ENCODE data around the gene C2orf68.
"Not testable (repeated sequence)": the region's sequence is repeated elsewhere in the genome, so short reads cannot be mapped to it uniquely, and the experiment has no call there.

C2orf68 gene

DNA sequence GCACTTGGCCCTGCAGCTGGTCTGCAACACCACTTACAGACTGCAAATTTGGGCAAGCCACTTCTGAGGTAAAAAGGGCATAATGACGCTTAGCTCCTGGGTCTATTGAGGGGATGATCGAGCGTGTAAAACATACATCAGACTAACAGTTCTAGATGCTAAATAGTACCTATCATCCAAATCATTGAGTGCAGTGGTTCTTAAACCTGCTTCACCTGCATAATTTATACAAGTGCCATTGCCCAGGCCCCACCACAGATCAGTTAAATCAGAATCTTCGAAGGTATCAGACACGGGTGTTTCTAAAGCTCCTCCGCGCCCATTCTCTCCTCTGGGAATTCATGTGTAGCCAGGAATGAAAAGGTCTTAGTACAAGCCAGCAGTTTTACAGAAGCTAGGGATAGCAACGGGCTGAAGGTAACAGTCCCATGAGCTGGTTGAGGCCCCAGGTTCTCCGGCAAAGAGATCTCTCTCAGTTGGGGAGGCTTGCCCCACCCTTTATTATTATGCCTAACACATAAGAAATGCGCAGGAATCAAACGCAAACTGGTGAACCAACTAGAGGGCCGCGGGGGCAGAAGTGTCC is 17.1 kb downstream of the C2orf68 start:
- H3K27ac ChIP-seq (ENCODE audit: low read depth, low read length) = peak overlapping the region; percentile 93
- H3K9ac ChIP-seq (ENCODE audit: low read length in 5 of 5) = peak overlapping the region; percentile 64 to 88 (median 87)
- H3K4me1 ChIP-seq (ENCODE audit: control insufficient read depth in 5 of 5, insufficient read depth in 5 of 5, low read length in 5 of 5) = peaks cover 7 to 61% (median 56%) of the 10 kb centered on the region in 5 donors
- no peaks in the 10 kb centered on the region for H3K9me3 ChIP-seq (ENCODE audit: control insufficient read depth in 5 of 5, low read length in 5 of 5)
- H3K27me3 ChIP-seq (ENCODE audit: control insufficient read depth in 5 of 5, insufficient read depth in 4 of 5, low read length in 5 of 5) = no peaks in the 10 kb centered on the region
- H3K4me3 ChIP-seq (ENCODE audit: low read depth in 1 of 5, low read length in 5 of 5) = peak overlapping the region; percentile 76 to 94 (median 86)
- peaks cover 0 to 35% (median 28%) of the 10 kb centered on the region in 5 donors for H3K36me3 ChIP-seq (ENCODE audit: control insufficient read depth in 5 of 5, insufficient read depth in 5 of 5, low read length in 5 of 5)

DNA sequence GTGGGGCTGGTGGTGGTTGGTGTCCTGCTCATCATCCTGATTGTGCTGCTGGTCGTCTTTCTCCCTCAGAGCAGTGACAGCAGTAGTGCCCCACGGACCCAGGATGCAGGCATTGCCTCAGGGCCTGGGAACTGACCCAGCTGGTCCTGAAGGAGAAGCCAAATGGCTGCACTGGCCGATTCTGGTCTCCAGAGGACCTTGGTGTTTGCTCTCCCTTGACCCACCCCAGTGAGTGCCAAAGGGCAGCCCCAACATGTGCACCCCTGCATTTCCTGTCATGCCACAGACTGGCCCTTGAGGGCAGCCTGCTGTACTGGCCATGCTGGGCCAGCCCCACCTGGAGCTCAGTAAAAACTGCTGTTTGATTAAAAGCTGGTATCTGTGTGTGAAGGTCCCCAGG is 18.8 kb downstream of the C2orf68 start:
- Histone ChIP-seq H3K27me3 (ENCODE audit: control insufficient read depth in 5 of 5, insufficient read depth in 4 of 5, low read length in 5 of 5) (no peaks in the 10 kb centered on the region), H3K4me3 (ENCODE audit: low read depth in 1 of 5, low read length in 5 of 5) (no peak overlapping the region), H3K27ac (ENCODE audit: low read depth, low read length) (no peak overlapping the region), H3K9me3 (ENCODE audit: control insufficient read depth in 5 of 5, low read length in 5 of 5) (no peaks in the 10 kb centered on the region), H3K36me3 (ENCODE audit: control insufficient read depth in 5 of 5, insufficient read depth in 5 of 5, low read length in 5 of 5) (peaks cover 0 to 18% (median 11%) of the 10 kb centered on the region in 5 donors), H3K4me1 (ENCODE audit: control insufficient read depth in 5 of 5, insufficient read depth in 5 of 5, low read length in 5 of 5) (peaks cover 13 to 77% (median 73%) of the 10 kb centered on the region in 5 donors), H3K9ac (ENCODE audit: low read length in 5 of 5) (no peak overlapping the region)

DNA sequence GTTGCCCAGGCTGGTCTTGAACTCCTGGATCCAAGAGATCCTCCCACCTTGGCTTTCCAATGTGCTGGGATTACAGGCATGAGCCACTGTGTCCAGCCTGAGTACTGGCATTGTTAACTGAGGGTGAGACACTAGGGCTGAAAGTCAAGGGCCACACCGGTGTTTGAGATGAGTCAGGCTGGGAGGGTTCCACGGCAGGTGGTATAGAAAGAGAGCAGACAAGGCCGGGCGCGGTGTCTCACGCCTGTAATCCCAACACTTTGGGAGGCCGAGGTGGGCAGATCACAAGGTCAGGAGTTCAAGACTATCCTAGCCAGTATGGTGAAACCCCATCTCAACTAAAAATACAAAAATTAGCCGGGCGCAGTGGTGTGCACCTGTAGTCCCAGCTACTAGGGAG is 19.6 kb downstream of the C2orf68 start:
- H3K4me3 ChIP-seq (ENCODE audit: low read depth in 1 of 5, low read length in 5 of 5); H3K27me3 ChIP-seq (ENCODE audit: control insufficient read depth in 5 of 5, insufficient read depth in 4 of 5, low read length in 5 of 5); H3K9ac ChIP-seq (ENCODE audit: low read length in 5 of 5); H3K9me3 ChIP-seq (ENCODE audit: control insufficient read depth in 5 of 5, low read length in 5 of 5): not testable (repeated sequence)
- Histone ChIP-seq H3K36me3 (ENCODE audit: control insufficient read depth in 5 of 5, insufficient read depth in 5 of 5, low read length in 5 of 5) (peaks cover 0 to 13% (median 6%) of the 10 kb centered on the region in 5 donors), H3K4me1 (ENCODE audit: control insufficient read depth in 5 of 5, insufficient read depth in 5 of 5, low read length in 5 of 5) (peaks cover 15 to 84% (median 80%) of the 10 kb centered on the region in 5 donors), H3K27ac (ENCODE audit: low read depth, low read length) (peak overlapping the region; percentile 92)

DNA sequence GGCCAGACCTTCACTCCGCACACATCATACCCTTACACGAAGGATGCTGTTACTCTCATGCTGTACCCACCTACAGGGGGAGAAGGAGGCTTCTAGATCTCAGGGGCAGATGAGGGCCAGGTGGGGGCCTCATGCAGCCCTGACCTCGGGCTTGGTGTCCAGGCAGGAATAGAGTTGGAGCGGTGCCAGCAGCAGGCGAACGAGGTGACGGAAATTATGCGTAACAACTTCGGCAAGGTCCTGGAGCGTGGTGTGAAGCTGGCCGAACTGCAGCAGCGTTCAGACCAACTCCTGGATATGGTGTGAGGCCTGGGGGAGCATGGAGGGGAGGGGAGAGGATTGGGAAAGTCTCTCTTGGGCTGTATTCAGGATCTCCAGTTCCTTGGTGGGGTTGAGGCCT is 20.3 kb downstream of the C2orf68 start:
- H3K9ac ChIP-seq (ENCODE audit: low read length in 5 of 5) = peak overlapping the region in 1 of 5 donors; percentile 42
- peaks cover 0 to 6% (median 0%) of the 10 kb centered on the region in 5 donors for H3K36me3 ChIP-seq (ENCODE audit: control insufficient read depth in 5 of 5, insufficient read depth in 5 of 5, low read length in 5 of 5)
- no peaks in the 10 kb centered on the region for H3K9me3 ChIP-seq (ENCODE audit: control insufficient read depth in 5 of 5, low read length in 5 of 5)
- no peaks in the 10 kb centered on the region for H3K27me3 ChIP-seq (ENCODE audit: control insufficient read depth in 5 of 5, insufficient read depth in 4 of 5, low read length in 5 of 5)
- peak overlapping the region in 1 of 5 donors; percentile 22 for H3K4me3 ChIP-seq (ENCODE audit: low read depth in 1 of 5, low read length in 5 of 5)
- peaks cover 15 to 84% (median 73%) of the 10 kb centered on the region in 5 donors for H3K4me1 ChIP-seq (ENCODE audit: control insufficient read depth in 5 of 5, insufficient read depth in 5 of 5, low read length in 5 of 5)
- peak overlapping the region; percentile 92 for H3K27ac ChIP-seq (ENCODE audit: low read depth, low read length)

DNA sequence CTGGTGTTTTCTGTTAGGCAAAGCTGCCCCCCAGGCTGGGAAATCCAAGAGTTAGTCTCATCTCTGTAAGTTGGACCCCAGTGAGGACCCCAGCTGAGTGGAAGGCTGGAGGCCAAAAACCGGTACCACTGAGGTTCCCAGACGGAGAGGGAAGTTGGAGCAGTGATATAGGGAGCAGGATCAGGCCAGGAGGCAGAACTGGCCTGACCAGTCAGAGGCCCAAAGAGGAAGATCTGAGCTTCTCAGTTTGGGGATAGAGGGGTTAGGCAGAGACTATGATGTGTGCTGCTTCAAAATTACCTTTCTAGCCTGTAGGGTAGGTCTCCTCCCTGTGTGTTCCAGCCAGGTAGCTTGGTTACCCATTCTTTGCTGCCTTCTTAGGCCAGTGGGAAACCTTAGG is 20.9 kb downstream of the C2orf68 start:
- H3K36me3 ChIP-seq (ENCODE audit: control insufficient read depth in 5 of 5, insufficient read depth in 5 of 5, low read length in 5 of 5) = peaks cover 0 to 6% (median 0%) of the 10 kb centered on the region in 5 donors
- peaks cover 13 to 84% (median 68%) of the 10 kb centered on the region in 5 donors for H3K4me1 ChIP-seq (ENCODE audit: control insufficient read depth in 5 of 5, insufficient read depth in 5 of 5, low read length in 5 of 5)
- H3K9ac ChIP-seq (ENCODE audit: low read length in 5 of 5) = peak overlapping the region in 3 of 5 donors; percentile 14 to 63 (median 42)
- peak overlapping the region in 2 of 5 donors; percentile 7 to 22 for H3K4me3 ChIP-seq (ENCODE audit: low read depth in 1 of 5, low read length in 5 of 5)
- H3K27ac ChIP-seq (ENCODE audit: low read depth, low read length) = peak overlapping the region; percentile 92
- no peaks in the 10 kb centered on the region for H3K9me3 ChIP-seq (ENCODE audit: control insufficient read depth in 5 of 5, low read length in 5 of 5)
- H3K27me3 ChIP-seq (ENCODE audit: control insufficient read depth in 5 of 5, insufficient read depth in 4 of 5, low read length in 5 of 5) = no peaks in the 10 kb centered on the region

DNA sequence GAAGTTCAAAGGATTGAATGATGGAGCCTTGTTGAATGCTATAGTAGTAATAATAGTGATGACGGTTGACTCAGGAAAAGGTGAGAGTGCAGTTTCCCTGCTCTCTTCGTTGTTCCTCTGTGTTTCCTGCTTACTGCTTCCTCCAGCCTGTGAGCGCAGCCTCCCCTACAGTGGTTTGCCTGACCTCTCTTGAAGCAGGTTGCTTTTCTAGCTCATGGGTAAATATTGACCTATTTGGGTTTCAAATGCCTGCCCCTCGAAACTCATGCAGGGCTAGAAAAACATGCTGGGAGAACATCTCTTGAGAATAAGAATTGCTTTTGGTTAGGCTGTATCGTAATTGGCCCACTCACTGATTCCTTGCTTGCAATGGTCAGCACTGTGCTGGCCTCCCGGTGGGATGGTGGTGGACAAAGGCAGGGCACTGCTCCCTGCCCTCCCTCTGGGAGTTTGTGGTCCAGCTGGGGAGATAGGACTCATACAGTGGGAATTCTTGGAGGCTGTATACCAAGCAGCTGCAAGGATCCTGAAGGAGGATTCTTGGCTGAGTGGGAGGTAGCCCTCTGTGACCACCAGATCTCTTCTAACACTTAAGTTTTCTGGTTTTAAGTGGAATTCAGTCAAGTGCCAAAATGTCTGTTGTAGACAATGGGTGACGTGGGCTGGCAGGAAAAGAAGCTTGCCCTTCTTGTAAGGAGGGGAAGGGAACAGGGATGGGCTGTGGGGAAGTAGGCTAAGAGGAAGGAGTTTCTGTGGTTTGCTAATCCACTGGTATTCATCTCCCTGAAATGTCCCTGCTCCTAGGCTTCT is 21.7 kb downstream of the C2orf68 start:
- Histone ChIP-seq H3K36me3 (ENCODE audit: control insufficient read depth in 5 of 5, insufficient read depth in 5 of 5, low read length in 5 of 5) (peaks cover 0 to 6% (median 0%) of the 10 kb centered on the region in 5 donors), H3K4me1 (ENCODE audit: control insufficient read depth in 5 of 5, insufficient read depth in 5 of 5, low read length in 5 of 5) (peaks cover 16 to 88% (median 72%) of the 10 kb centered on the region in 5 donors), H3K9me3 (ENCODE audit: control insufficient read depth in 5 of 5, low read length in 5 of 5) (no peaks in the 10 kb centered on the region), H3K9ac (ENCODE audit: low read length in 5 of 5) (peak overlapping the region in 1 of 5 donors; percentile 63), H3K27ac (ENCODE audit: low read depth, low read length) (peak overlapping the region; percentile 92), H3K27me3 (ENCODE audit: control insufficient read depth in 5 of 5, insufficient read depth in 4 of 5, low read length in 5 of 5) (no peaks in the 10 kb centered on the region), H3K4me3 (ENCODE audit: low read depth in 1 of 5, low read length in 5 of 5) (peak overlapping the region in 2 of 5 donors; percentile 7 to 24)

DNA sequence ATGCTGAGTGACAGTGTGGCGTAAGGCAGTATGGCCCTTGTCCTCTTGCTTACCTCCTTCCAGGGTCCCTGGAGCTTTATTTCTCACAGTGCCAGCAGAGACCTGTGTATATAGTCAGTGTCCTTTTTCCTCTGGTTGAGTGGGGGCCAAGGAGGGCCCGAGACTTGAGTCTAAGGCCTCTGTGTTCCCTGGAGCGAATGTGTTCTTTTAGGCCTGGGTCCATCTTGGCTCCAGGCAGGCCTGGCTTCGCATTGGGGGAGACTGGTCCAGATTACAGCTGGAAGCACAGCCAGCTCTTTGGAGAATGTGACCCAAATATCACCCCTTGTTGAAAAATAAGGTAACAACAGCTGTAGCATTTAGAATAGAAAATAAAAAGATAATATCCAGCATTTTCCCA is 22.7 kb downstream of the C2orf68 start:
- H3K4me1 ChIP-seq (ENCODE audit: control insufficient read depth in 5 of 5, insufficient read depth in 5 of 5, low read length in 5 of 5) = peaks cover 17 to 87% (median 71%) of the 10 kb centered on the region in 5 donors
- H3K9ac ChIP-seq (ENCODE audit: low read length in 5 of 5) = peak overlapping the region in 2 of 5 donors; percentile 18 to 49
- H3K27ac ChIP-seq (ENCODE audit: low read depth, low read length) = peak overlapping the region; percentile 92

DNA sequence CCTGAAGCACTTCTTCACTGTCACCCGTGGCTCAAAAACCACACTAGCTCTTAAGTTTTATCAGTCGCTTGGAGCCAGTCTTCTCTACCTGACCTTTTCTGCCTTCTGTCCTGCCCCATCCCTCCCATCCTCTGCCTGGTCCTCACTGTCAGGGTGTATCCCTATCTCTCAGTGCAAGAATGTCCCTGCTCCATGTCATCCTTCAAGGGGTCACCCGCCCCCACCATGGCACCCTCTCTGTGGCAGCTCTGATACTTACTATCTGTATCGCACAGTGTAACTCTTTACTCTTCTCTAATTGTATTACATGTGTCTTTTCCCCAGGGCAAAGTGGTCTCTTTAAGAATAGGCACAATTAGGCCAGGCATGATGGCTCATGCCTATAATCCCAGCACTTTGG is 23.2 kb downstream of the C2orf68 start:
- H3K9ac ChIP-seq (ENCODE audit: low read length in 5 of 5) = peak overlapping the region in 2 of 5 donors; percentile 18 to 39
- no peaks in the 10 kb centered on the region for H3K9me3 ChIP-seq (ENCODE audit: control insufficient read depth in 5 of 5, low read length in 5 of 5)
- no peak overlapping the region for H3K4me3 ChIP-seq (ENCODE audit: low read depth in 1 of 5, low read length in 5 of 5)
- H3K27ac ChIP-seq (ENCODE audit: low read depth, low read length) = peak overlapping the region; percentile 92
- peaks cover 0 to 6% (median 0%) of the 10 kb centered on the region in 5 donors for H3K36me3 ChIP-seq (ENCODE audit: control insufficient read depth in 5 of 5, insufficient read depth in 5 of 5, low read length in 5 of 5)
- no peaks in the 10 kb centered on the region for H3K27me3 ChIP-seq (ENCODE audit: control insufficient read depth in 5 of 5, insufficient read depth in 4 of 5, low read length in 5 of 5)
- peaks cover 17 to 90% (median 74%) of the 10 kb centered on the region in 5 donors for H3K4me1 ChIP-seq (ENCODE audit: control insufficient read depth in 5 of 5, insufficient read depth in 5 of 5, low read length in 5 of 5)

More for the DNA sequence above, 22.7 kb downstream of the C2orf68 start:
- no peak overlapping the region for H3K4me3 ChIP-seq (ENCODE audit: low read depth in 1 of 5, low read length in 5 of 5)
- peaks cover 0 to 6% (median 0%) of the 10 kb centered on the region in 5 donors for H3K36me3 ChIP-seq (ENCODE audit: control insufficient read depth in 5 of 5, insufficient read depth in 5 of 5, low read length in 5 of 5)
- H3K27me3 ChIP-seq (ENCODE audit: control insufficient read depth in 5 of 5, insufficient read depth in 4 of 5, low read length in 5 of 5) = no peaks in the 10 kb centered on the region
- H3K9me3 ChIP-seq (ENCODE audit: control insufficient read depth in 5 of 5, low read length in 5 of 5) = no peaks in the 10 kb centered on the region

DNA sequence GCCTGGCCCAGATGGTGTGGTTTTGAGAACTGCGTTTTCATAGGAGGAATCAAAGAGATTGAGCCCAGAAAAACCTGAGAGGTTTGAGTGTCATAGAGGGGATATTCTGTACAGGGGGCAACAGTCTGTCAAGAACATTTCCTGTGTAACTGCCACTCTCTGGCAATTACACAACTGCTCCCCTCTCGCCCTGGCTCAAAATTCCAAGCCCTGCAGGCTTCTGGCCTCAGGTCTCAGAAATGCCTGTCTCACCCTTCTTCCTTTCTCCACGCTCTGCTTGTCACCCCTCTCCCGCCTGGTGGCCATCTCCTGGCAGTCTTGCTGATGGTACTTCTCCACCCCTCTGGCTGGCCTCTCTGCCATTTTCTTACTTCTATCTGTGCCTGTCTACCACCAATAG is 23.6 kb downstream of the C2orf68 start:
- Histone ChIP-seq H3K4me1 (ENCODE audit: control insufficient read depth in 5 of 5, insufficient read depth in 5 of 5, low read length in 5 of 5) (peaks cover 17 to 92% (median 76%) of the 10 kb centered on the region in 5 donors), H3K27ac (ENCODE audit: low read depth, low read length) (peak overlapping the region; percentile 92), H3K27me3 (ENCODE audit: control insufficient read depth in 5 of 5, insufficient read depth in 4 of 5, low read length in 5 of 5) (no peaks in the 10 kb centered on the region), H3K9ac (ENCODE audit: low read length in 5 of 5) (peak overlapping the region in 1 of 5 donors; percentile 39), H3K9me3 (ENCODE audit: control insufficient read depth in 5 of 5, low read length in 5 of 5) (no peaks in the 10 kb centered on the region), H3K36me3 (ENCODE audit: control insufficient read depth in 5 of 5, insufficient read depth in 5 of 5, low read length in 5 of 5) (peaks cover 0 to 5% (median 0%) of the 10 kb centered on the region in 5 donors), H3K4me3 (ENCODE audit: low read depth in 1 of 5, low read length in 5 of 5) (no peak overlapping the region)

DNA sequence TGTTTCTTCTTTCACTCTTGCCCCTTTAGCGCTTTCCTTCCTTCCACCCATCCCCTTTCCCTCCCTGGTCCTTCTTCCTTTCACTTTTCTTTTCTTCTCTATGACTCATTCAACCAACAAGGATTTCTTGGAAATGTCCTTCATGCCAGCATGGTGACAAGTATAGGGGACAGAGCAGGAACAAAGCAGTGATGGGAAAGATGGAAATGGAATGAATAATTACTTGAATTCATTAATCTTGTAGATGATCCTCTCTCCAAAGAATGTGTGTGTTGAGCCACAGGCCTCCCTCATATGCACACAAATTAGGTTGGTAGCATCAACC is 26.1 kb downstream of the C2orf68 start:
- Histone ChIP-seq H3K27ac (ENCODE audit: low read depth, low read length) (peak overlapping the region; percentile 92), H3K4me1 (ENCODE audit: control insufficient read depth in 5 of 5, insufficient read depth in 5 of 5, low read length in 5 of 5) (peaks cover 14 to 80% (median 59%) of the 10 kb centered on the region in 5 donors), H3K36me3 (ENCODE audit: control insufficient read depth in 5 of 5, insufficient read depth in 5 of 5, low read length in 5 of 5) (peaks cover 0 to 4% (median 0%) of the 10 kb centered on the region in 5 donors), H3K9me3 (ENCODE audit: control insufficient read depth in 5 of 5, low read length in 5 of 5) (no peaks in the 10 kb centered on the region), H3K4me3 (ENCODE audit: low read depth in 1 of 5, low read length in 5 of 5) (peak overlapping the region; percentile 17 to 82 (median 79)), H3K27me3 (ENCODE audit: control insufficient read depth in 5 of 5, insufficient read depth in 4 of 5, low read length in 5 of 5) (no peaks in the 10 kb centered on the region), H3K9ac (ENCODE audit: low read length in 5 of 5) (peak overlapping the region in 4 of 5 donors; percentile 0 to 39 (median 31))

All from subcutaneous abdominal adipose tissue (tissue), 5 donors.